Measurements from ENCODE around the gene DNAJC5G.

- TF ChIP-seq POLR2A (IDR thresholded peaks at IDR 0.05; ENCODE audit: low read depth, low read length) (no peak), TAF1 (IDR thresholded peaks at IDR 0.05; ENCODE audit: borderline replicate concordance, low read depth, low read length) (no peak), POLR2AphosphoS5 (IDR thresholded peaks at IDR 0.05; ENCODE audit: low read depth, low read length) (no peak)
These were observed 21.2 kb downstream of the DNAJC5G start for GRCh38 chr2:27296481-27296880.

All from GM12892 (cell line).